Stomach smooth muscle (tissue), 2 donors: ENCODE data around the gene IL17RD.

ENCODE experiments used
- H3K27ac ChIP-seq: one replicate; pipeline ENCODE4 v1.7.0; 2013; ENCODE audit warnings: mild to moderate bottlenecking, low read length, inconsistent platforms
- H3K27me3 ChIP-seq, 2 donors: one replicate each; pipeline ENCODE4 v1.7.0; 2013; ENCODE audit warnings: low read length in 2 of 2; ENCODE audit not compliant: insufficient read depth in 2 of 2, control insufficient read depth in 1 of 2
- H3K36me3 ChIP-seq, 2 donors: one replicate each; pipeline ENCODE4 v1.7.0; 2013; ENCODE audit warnings: low read length in 2 of 2; ENCODE audit not compliant: control insufficient read depth in 2 of 2, insufficient read depth in 2 of 2
- H3K4me1 ChIP-seq: one replicate; pipeline ENCODE4 v1.7.0; 2013; ENCODE audit warnings: low read length; ENCODE audit not compliant: control insufficient read depth, insufficient read depth
- H3K4me3 ChIP-seq, 2 donors: one replicate each; pipeline ENCODE4 v1.7.0; 2013; ENCODE audit warnings: low read length in 2 of 2
- H3K9ac ChIP-seq, 2 donors: one replicate each; pipeline ENCODE4 v1.7.0; 2013; ENCODE audit warnings: low read length in 2 of 2, mild to moderate bottlenecking in 1 of 2
- H3K9me3 ChIP-seq, 2 donors: one replicate each; pipeline ENCODE4 v1.7.0; 2013; ENCODE audit warnings: low read length in 2 of 2; ENCODE audit not compliant: control insufficient read depth in 2 of 2
- donor health status: healthy.
- donor health status: Pancreatic carcinoma.

Gene IL17RD

DNA sequence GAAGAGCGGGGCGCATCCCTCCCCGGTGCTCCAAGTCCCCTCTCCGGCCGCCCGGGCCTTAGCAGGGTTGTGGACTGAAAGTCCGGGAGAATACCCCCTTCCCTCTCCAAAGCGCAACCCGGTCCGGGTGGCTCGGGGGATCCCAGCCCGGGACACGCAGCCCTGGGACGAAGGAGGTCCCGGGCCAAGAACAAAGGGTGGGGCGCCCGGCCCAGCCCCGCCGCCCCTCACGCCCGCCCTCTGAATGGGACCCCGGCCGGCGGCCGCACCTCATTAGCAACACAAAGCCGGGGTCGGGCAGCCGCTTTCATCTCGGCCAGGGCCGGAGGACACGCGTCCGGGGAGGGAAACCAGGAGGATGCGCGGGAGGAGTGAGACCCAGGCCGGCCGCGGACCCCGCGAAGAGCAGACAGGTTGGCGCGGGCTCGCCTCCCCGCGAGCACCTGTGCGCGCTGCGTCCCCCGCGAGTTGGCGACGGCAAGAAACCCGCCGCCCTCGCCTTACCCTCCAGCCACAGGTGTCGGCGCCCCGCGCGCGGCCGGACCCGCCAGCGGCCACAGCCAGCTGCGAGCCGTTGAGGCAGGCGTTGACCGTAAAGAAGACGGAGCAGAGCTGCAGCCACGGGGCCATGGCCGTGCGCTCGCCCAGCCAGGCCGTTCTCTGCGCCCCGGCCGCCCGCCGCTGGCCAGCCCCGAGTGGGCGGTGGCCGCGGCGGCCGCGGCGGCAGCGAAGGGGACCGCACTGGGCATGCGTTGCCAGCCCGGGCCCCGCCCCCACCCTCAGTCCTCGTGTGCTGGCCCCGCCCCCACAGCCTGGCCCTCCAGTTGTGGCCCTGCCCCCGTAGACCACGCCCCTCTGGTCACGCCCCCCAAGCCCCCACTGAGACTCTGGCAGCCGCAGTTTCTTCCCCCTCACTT is at the start of gene IL17RD:
Gene IL17RD (minus strand): TSS at position 697 of the 917 bp plus-strand sequence. CDS start 67 bp downstream, at position 630.
- peak within 1 kb of the TSS; percentile 42 to 54 for H3K9ac ChIP-seq
- peak within 1 kb of the TSS; percentile 61 to 83 for H3K4me3 ChIP-seq
- peaks cover 32% of the 10 kb centered on the region for H3K4me1 ChIP-seq
- H3K27ac ChIP-seq = no peak within 1 kb of the TSS
- no peaks in the 10 kb centered on the region for H3K36me3 ChIP-seq
- H3K27me3 ChIP-seq = no peaks in the 10 kb centered on the region
- no peaks in the 10 kb centered on the region for H3K9me3 ChIP-seq

DNA sequence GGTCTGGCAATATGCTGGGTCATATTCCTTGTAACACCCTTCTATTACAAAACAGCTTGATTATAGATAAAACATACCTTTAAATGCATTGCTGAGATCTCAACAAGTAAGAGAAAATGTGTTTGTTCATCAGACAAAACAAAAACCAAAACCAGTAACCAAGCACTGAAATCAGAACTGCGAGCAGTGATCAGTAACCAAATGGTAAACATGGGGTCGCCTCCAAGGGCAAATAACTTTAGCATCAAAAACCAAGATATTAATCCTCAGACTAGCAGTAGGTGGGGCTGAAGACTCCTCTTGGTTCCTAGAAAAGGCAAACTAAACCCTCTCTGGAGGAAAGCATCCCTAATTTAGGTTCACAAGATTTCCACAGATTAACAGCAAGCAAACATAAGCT is 41.3 kb upstream of the IL17RD start:
- H3K9me3 ChIP-seq = no peaks in the 10 kb centered on the region
- no peak overlapping the region for H3K27ac ChIP-seq
- H3K4me1 ChIP-seq = no peaks in the 10 kb centered on the region
- no peaks in the 10 kb centered on the region for H3K27me3 ChIP-seq
- no peak overlapping the region for H3K4me3 ChIP-seq
- no peaks in the 10 kb centered on the region for H3K36me3 ChIP-seq
- H3K9ac ChIP-seq = no peak overlapping the region

- no peak within 1 kb of the TSS for H3K27ac ChIP-seq
- no peak within 1 kb of the TSS for H3K9ac ChIP-seq
- no peaks in the 10 kb centered on the region for H3K27me3 ChIP-seq
- no peaks in the 10 kb centered on the region for H3K36me3 ChIP-seq
- no peak within 1 kb of the TSS for H3K4me3 ChIP-seq
- H3K9me3 ChIP-seq = no peaks in the 10 kb centered on the region
- H3K4me1 ChIP-seq = no peaks in the 10 kb centered on the region
These were observed 34.7 kb upstream of the IL17RD start, which contains the start of gene HESX1 for GRCh38 chr3:57199895-57200297. HESX1 (minus strand) TSS chr3:57199978; CDS start chr3:57199918, 60 bp downstream.

DNA sequence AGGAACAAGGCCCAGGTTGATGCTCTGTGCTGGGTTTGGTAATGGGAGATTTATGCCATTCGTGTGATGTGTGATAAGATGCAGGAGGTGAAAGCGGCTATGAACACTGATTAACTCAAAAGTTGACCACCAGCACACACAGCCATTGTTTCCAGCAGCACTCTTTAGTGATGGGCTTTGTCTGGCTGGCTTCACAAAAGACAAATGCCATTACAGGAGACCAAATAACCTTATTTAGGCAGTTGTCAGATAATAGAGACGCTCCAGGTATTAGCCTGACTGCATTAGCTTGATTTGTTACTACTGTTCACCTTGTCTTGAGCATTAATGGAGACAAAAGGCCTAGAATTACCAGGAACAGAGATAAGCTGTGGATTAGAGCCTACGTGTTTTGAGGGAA is 29.5 kb upstream of the IL17RD start:
- Histone ChIP-seq H3K4me3 (no peak overlapping the region), H3K36me3 (no peaks in the 10 kb centered on the region), H3K9ac (no peak overlapping the region), H3K4me1 (no peaks in the 10 kb centered on the region), H3K9me3 (no peaks in the 10 kb centered on the region), H3K27me3 (no peaks in the 10 kb centered on the region), H3K27ac (no peak overlapping the region)

GRCh38 chr3:57192028-57192427 is 26.9 kb upstream of the IL17RD start:
- no peaks in the 10 kb centered on the region for H3K27me3 ChIP-seq
- H3K27ac ChIP-seq = no peak overlapping the region
- H3K4me1 ChIP-seq = no peaks in the 10 kb centered on the region
- no peak overlapping the region for H3K4me3 ChIP-seq
- no peaks in the 10 kb centered on the region for H3K36me3 ChIP-seq
- H3K9me3 ChIP-seq = no peaks in the 10 kb centered on the region
- H3K9ac ChIP-seq = no peak overlapping the region

DNA sequence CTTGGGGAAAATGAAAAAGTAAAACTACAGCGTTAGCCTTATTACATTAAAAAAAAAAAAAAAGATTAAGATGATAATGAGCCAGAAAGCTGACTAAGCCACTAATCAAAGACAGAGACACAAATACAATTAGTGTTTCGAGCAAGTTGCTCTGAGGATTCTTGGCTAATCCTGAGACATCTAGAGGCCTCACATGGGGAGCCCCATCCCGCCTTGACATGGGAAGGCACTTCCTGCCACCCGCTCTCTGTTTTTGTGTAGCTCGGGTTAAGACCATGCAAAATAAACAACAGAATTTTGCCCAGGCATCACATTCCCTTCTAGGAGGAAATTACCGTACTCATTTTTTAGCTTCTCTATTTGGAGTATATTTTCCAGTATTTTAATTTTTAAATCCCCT is 19.4 kb upstream of the IL17RD start:
- Histone ChIP-seq H3K36me3 (no peaks in the 10 kb centered on the region), H3K27ac (no peak overlapping the region), H3K9ac (no peak overlapping the region), H3K4me1 (no peaks in the 10 kb centered on the region), H3K9me3 (no peaks in the 10 kb centered on the region), H3K27me3 (no peaks in the 10 kb centered on the region), H3K4me3 (no peak overlapping the region)

GRCh38 chr3:57179580-57180410 is 14.6 kb upstream of the IL17RD start:
- Histone ChIP-seq H3K36me3 (no peaks in the 10 kb centered on the region), H3K9ac (no peak overlapping the region), H3K4me1 (no peaks in the 10 kb centered on the region), H3K4me3 (no peak overlapping the region), H3K9me3 (no peaks in the 10 kb centered on the region), H3K27me3 (no peaks in the 10 kb centered on the region), H3K27ac (no peak overlapping the region)

GRCh38 chr3:57176045-57176444 is 10.9 kb upstream of the IL17RD start:
- no peak overlapping the region for H3K27ac ChIP-seq
- no peaks in the 10 kb centered on the region for H3K4me1 ChIP-seq
- no peaks in the 10 kb centered on the region for H3K36me3 ChIP-seq
- no peaks in the 10 kb centered on the region for H3K27me3 ChIP-seq
- no peak overlapping the region for H3K9ac ChIP-seq
- H3K9me3 ChIP-seq = no peaks in the 10 kb centered on the region
- H3K4me3 ChIP-seq = no peak overlapping the region

- Histone ChIP-seq H3K4me1 (peaks cover 10% of the 10 kb centered on the region), H3K4me3 (no peak overlapping the region), H3K27ac (no peak overlapping the region), H3K9me3 (no peaks in the 10 kb centered on the region), H3K9ac (no peak overlapping the region), H3K36me3 (no peaks in the 10 kb centered on the region), H3K27me3 (no peaks in the 10 kb centered on the region)
These were observed 8.5 kb upstream of the IL17RD start for GRCh38 chr3:57173687-57174086.

- H3K4me3 ChIP-seq = no peak overlapping the region
- no peak overlapping the region for H3K27ac ChIP-seq
- no peak overlapping the region for H3K9ac ChIP-seq
- no peaks in the 10 kb centered on the region for H3K9me3 ChIP-seq
- no peaks in the 10 kb centered on the region for H3K27me3 ChIP-seq
- H3K4me1 ChIP-seq = peaks cover 10% of the 10 kb centered on the region
- H3K36me3 ChIP-seq = no peaks in the 10 kb centered on the region
These were observed 5.8 kb upstream of the IL17RD start for GRCh38 chr3:57170946-57171345.
